Chondrocyte (in vitro differentiated cells): ENCODE results near the gene SENP1. TPM values are rescaled to one million over a fixed set of nuclear protein-coding genes. Genes with fewer than 3 reads are reported as not detected.

Source experiments
- DNase-seq: peaks from one replicate; pipeline ENCODE4 v3.0.0; 2021; ENCODE audit warnings: mixed read lengths, low spot score
- H3K27ac Mint-ChIP-seq: one replicate; pipeline ENCODE4 v1.8.0; 2021; ENCODE audit warnings: mild to moderate bottlenecking, moderate library complexity, mixed read lengths; ENCODE audit not compliant: unreplicated experiment
- H3K27me3 Mint-ChIP-seq: 2 replicates; pipeline ENCODE4 v1.8.0; 2021; ENCODE audit warnings: low read depth, mixed read lengths
- H3K36me3 Mint-ChIP-seq: 2 replicates; pipeline ENCODE4 v1.8.0; 2021; ENCODE audit warnings: low read depth, mixed read lengths
- H3K4me1 Mint-ChIP-seq: 2 replicates; pipeline ENCODE4 v1.8.0; 2021; ENCODE audit warnings: low read depth, mild to moderate bottlenecking, mixed read lengths
- H3K4me3 Mint-ChIP-seq: one replicate; pipeline ENCODE4 v1.8.0; 2021; ENCODE audit warnings: mild to moderate bottlenecking, moderate library complexity, mixed read lengths; ENCODE audit not compliant: unreplicated experiment
- H3K9me3 Mint-ChIP-seq: 2 replicates; pipeline ENCODE4 v1.8.0; 2021; ENCODE audit warnings: low read depth, mixed read lengths
- total RNA-seq: library from RNA; stranded (reverse); gene quantifications from 3 replicates; pipeline ENCODE4 v1.2.1, GENCODE V29; 2021
- TF ChIP-seq, protein P1 (sequence below): fragments of 200-600 bp; sonication (generic); IDR thresholded peaks from 2 replicates; pipeline ENCODE4 v1.5.0; 2021; ENCODE audit warnings: antibody characterized with exemption, mild to moderate bottlenecking, moderate library complexity

Gene SENP1
- total RNA-seq, 1 donor from 2014 or later: 19.7 TPM

DNA sequence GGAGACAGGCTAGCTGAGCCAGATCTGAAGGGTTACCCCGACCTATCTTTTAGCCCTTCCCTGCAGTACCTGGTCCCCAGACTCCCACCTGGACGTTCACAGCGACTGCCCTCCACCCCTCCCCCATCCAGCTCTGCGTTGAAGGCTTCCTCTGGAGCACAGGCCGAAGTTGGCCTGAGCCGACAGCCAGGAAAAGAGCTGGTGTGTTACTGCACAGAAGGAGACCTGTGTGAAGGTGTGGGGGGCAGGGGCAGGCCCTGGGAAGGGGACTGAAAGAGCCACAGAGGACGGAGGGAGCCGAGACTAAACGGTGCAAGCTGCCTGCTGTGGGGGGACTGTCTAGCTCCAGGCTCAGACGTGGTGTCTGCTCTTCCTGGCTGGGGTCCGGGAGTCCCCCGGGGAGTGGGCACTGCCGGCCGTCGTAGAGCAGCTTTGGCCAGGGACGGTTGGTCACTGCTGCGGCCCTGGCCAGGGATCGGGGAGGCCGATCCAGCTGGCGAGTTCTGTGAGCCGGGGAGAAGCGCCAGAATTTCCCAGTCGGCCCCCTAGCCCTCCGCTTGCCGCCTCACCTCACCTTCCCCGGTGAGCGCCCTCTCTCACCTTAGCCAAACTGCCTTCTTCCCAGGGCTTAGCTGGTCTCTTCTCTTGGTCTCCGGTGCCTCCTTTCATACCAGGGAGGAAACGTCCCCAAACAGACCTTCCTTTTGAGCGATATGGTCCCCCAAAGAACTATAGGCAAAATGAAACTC lies 100.7 kb downstream of the SENP1 start:
- Mint-ChIP-seq H3K27me3 (peaks cover 58% of the 10 kb centered on the region), H3K36me3 (no peaks in the 10 kb centered on the region), H3K27ac (no peak overlapping the region), H3K9me3 (no peaks in the 10 kb centered on the region), H3K4me3 (peak overlapping the region; percentile 46), H3K4me1 (peaks cover 38% of the 10 kb centered on the region)
- no peak for DNase-seq
- TF ChIP-seq, protein P1, sequence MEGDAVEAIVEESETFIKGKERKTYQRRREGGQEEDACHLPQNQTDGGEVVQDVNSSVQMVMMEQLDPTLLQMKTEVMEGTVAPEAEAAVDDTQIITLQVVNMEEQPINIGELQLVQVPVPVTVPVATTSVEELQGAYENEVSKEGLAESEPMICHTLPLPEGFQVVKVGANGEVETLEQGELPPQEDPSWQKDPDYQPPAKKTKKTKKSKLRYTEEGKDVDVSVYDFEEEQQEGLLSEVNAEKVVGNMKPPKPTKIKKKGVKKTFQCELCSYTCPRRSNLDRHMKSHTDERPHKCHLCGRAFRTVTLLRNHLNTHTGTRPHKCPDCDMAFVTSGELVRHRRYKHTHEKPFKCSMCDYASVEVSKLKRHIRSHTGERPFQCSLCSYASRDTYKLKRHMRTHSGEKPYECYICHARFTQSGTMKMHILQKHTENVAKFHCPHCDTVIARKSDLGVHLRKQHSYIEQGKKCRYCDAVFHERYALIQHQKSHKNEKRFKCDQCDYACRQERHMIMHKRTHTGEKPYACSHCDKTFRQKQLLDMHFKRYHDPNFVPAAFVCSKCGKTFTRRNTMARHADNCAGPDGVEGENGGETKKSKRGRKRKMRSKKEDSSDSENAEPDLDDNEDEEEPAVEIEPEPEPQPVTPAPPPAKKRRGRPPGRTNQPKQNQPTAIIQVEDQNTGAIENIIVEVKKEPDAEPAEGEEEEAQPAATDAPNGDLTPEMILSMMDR: no peak

DNA sequence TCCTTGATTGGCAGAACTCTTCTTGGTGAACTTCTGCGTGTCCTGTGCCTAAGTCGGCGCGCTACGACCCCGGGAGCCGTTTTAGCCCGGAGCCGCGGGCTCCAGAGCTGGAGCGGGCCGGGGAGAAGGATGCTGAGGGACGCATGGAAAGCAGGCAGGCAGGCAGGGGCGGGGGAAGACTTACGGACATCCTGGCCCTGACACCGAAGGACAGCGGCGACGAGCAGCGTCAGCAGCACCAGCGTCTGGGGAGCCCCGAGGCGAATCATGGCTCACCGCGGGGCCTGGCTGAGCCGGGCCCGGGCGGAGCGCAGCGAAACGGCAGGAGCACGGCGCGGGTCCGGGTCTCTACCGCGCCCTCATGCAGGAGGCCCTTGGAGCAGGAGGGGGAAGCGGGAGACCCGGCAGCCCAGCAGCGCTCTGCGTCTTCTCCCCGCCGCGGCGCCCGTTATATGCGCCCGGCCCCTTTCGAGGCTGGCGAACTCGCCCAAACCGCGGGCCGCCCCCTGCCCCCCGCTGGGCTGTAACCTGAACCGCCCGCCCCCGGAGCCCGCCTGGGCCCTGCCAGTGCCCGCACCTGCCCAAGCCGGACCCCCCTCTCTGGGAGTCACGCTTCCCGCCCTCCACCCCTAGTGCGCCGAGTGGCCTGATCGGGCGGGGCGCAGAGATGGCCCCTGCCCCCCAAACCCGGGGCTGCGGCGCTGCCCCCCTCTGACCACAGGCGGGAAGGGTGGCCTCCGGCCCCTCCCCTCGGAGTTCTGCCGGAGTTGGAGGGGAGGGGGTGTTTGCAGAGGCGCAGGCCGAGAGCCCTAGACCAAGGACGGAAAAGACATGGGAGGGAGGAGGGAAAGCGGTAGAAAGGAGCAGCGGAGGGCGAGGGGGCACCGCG lies 101.6 kb downstream of the SENP1 start, which contains the start of gene COL2A1:
TSS of gene COL2A1 (minus strand) at position 424 of the 889 bp plus-strand sequence. CDS start at position 269, 155 bp downstream.
- Mint-ChIP-seq H3K27me3 (peaks cover 55% of the 10 kb centered on the region), H3K27ac (no peak within 1 kb of the TSS)

DNA sequence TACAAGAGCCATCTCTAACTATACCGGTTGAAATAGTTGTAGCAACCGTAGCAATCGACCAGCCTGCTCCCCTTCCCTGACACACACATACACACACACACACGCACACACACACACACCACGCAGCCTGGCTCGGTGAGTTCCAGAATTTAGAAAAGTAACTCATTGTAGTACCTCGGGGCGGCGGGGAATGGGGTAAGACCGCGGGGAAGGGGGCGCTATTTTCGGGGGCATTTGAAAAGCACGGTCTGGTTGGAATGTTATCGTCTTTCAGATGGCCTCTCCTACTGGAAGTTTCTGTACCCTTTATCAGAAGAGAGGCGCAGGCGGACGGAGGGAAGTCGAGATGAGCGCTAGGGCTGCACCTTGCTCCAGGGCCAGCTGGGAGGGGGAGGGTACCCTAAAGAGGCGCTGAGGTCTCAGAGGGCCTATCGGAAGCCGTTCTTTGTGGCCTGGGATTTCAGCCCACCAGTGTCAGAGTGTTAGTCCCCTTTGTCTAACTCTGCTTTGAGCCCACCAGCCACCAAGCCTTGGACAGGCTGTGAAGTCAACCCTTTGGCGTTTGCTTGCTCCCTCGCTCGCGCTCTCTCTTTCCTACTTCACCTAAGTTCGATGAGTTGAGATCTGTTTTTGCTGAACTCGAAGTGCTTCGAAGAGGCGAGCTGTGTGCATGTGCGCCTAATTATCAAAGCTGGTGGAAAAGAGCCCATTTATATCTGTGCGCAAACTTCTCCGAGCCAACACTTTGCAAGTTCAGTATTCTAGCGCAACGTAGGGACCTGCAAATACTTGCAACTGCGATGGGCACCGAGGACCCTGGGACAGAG lies 102.4 kb downstream of the SENP1 start:
- no peak overlapping the region for H3K27ac Mint-ChIP-seq

More for the DNA sequence above, 101.6 kb downstream of the SENP1 start, which contains the start of gene COL2A1:
- TF ChIP-seq, protein P1: no peak
- Mint-ChIP-seq H3K9me3 (no peaks in the 10 kb centered on the region), H3K4me1 (peaks cover 38% of the 10 kb centered on the region), H3K4me3 (peak within 1 kb of the TSS; percentile 64), H3K36me3 (no peaks in the 10 kb centered on the region)
- no peak for DNase-seq

DNA sequence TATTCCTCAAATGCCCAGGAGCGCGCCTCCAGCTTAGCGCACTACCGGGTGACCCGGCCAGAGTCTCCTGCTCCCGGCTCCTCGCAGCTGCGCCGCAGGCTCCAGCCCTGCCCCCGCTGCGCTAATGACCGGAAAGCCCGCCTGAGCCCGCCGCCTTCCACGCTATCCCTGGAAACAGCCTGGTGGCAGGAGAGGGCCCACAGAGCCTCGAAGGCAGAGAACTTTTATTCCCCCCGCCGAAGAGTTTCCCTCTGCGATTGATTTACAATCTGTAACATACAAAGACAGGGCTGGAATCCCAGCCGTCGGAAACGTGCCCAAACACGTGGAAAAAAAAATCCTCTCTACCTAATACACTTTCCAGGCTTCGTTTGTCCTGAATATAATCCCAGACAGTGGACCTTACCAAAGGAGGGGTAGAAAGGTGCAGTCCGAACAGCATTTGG lies 103.1 kb downstream of the SENP1 start:
- peaks cover 57% of the 10 kb centered on the region for H3K27me3 Mint-ChIP-seq

More for the DNA sequence above, 102.4 kb downstream of the SENP1 start:
- Mint-ChIP-seq H3K4me1 (peaks cover 38% of the 10 kb centered on the region), H3K9me3 (no peaks in the 10 kb centered on the region), H3K36me3 (no peaks in the 10 kb centered on the region), H3K27me3 (peaks cover 55% of the 10 kb centered on the region), H3K4me3 (peak overlapping the region; percentile 64)
- TF ChIP-seq, protein P1: peak; percentile 11
- no peak for DNase-seq

More for the DNA sequence above, 103.1 kb downstream of the SENP1 start:
- Mint-ChIP-seq H3K36me3 (no peaks in the 10 kb centered on the region), H3K4me3 (peak overlapping the region; percentile 77), H3K4me1 (peaks cover 38% of the 10 kb centered on the region), H3K9me3 (no peaks in the 10 kb centered on the region), H3K27ac (no peak overlapping the region)
- DNase-seq: no peak
- TF ChIP-seq, protein P1: peak; percentile 5
